Measurements from ENCODE around the gene RUNX3. TPM values are rescaled to one million over a fixed set of nuclear protein-coding genes. Genes with fewer than 3 reads are reported as not detected.

Gene RUNX3
- total and polyA plus RNA-seq, 4 donors, result 0.43 to 1.1 (median 0.88) TPM

GRCh38 chr1:24951810-24952412 lies 21.8 kb upstream of the RUNX3 start (continued):
- TF ChIP-seq RAD21 (IDR thresholded peaks at IDR 0.05) (no peak), ZBTB33 (IDR thresholded peaks at IDR 0.05) (no peak)

GRCh38 chr1:24951337-24951736 lies 21.3 kb upstream of the RUNX3 start:
- 77% methylated on average over 6 of the region's 6 CpGs for WGBS
- no peaks in the 10 kb centered on the region for H3K36me3 ChIP-seq (ENCODE audit: control insufficient read depth in 4 of 4, insufficient read depth in 3 of 4, low read depth in 1 of 4, low read length in 3 of 4)
- H3K9ac ChIP-seq (ENCODE audit: low read depth in 1 of 2, low read length in 2 of 2), result no peak overlapping the region
- H3K27me3 ChIP-seq (ENCODE audit: control insufficient read depth in 4 of 4, insufficient read depth in 4 of 4, low read length in 3 of 4), result no peaks in the 10 kb centered on the region
- no peak overlapping the region for H3K4me3 ChIP-seq (ENCODE audit: low read depth in 1 of 3, low read length in 3 of 3)
- H3K4me1 ChIP-seq (ENCODE audit: control insufficient read depth in 4 of 4, insufficient read depth in 4 of 4, low read length in 3 of 4), result peaks cover 0 to 6% (median 2%) of the 10 kb centered on the region in 4 donors
- no peaks in the 10 kb centered on the region for H3K9me3 ChIP-seq (ENCODE audit: control insufficient read depth in 4 of 4, low read length in 3 of 4)
- DNase-seq (ENCODE audit: low spot score), result no peak
- no peak for TF ChIP-seq ATF3 (IDR thresholded peaks at IDR 0.05)
- TF ChIP-seq RAD21 (IDR thresholded peaks at IDR 0.05), result no peak
- TF ChIP-seq ZBTB33 (IDR thresholded peaks at IDR 0.05), result no peak
- no peak for TF ChIP-seq HNF4A (conservative IDR thresholded peaks at IDR 0.05)
- no peak for TF ChIP-seq RXRA (IDR thresholded peaks at IDR 0.05)
- TF ChIP-seq FOXA1 (IDR thresholded peaks at IDR 0.05), result no peak
- no peak overlapping the region for H3K27ac ChIP-seq (ENCODE audit: low read depth in 1 of 2, low read length in 2 of 2)

GRCh38 chr1:24949331-24949881 lies 19.3 kb upstream of the RUNX3 start:
- Histone ChIP-seq H3K27me3 (ENCODE audit: control insufficient read depth in 4 of 4, insufficient read depth in 4 of 4, low read length in 3 of 4) (no peaks in the 10 kb centered on the region), H3K4me3 (ENCODE audit: low read depth in 1 of 3, low read length in 3 of 3) (no peak overlapping the region), H3K4me1 (ENCODE audit: control insufficient read depth in 4 of 4, insufficient read depth in 4 of 4, low read length in 3 of 4) (peaks cover 0 to 6% (median 2%) of the 10 kb centered on the region in 4 donors), H3K9me3 (ENCODE audit: control insufficient read depth in 4 of 4, low read length in 3 of 4) (no peaks in the 10 kb centered on the region), H3K9ac (ENCODE audit: low read depth in 1 of 2, low read length in 2 of 2) (no peak overlapping the region), H3K27ac (ENCODE audit: low read depth in 1 of 2, low read length in 2 of 2) (no peak overlapping the region), H3K36me3 (ENCODE audit: control insufficient read depth in 4 of 4, insufficient read depth in 3 of 4, low read depth in 1 of 4, low read length in 3 of 4) (no peaks in the 10 kb centered on the region)
- no peak for DNase-seq (ENCODE audit: low spot score)
- WGBS, result 84% methylated on average over 12 of the region's 12 CpGs
- TF ChIP-seq RAD21 (IDR thresholded peaks at IDR 0.05) (no peak), HNF4A (conservative IDR thresholded peaks at IDR 0.05) (no peak), TAF1 (conservative IDR thresholded peaks at IDR 0.05) (no peak), ZBTB33 (IDR thresholded peaks at IDR 0.05) (no peak), CTCF (IDR thresholded peaks at IDR 0.05; ENCODE audit: low read depth, low read length, missing input control) (no peak), FOXA2 (IDR thresholded peaks at IDR 0.05) (no peak), YY1 (IDR thresholded peaks at IDR 0.05) (no peak), REST (IDR thresholded peaks at IDR 0.05) (no peak), NR2F2 (IDR thresholded peaks at IDR 0.05) (no peak), EGR1 (IDR thresholded peaks at IDR 0.05; ENCODE audit: low read depth in 2 of 2) (no peak)
